ENCODE data around the gene PRTFDC1.
"Not testable (repeated sequence)": the region's sequence is repeated elsewhere in the genome, so short reads cannot be mapped to it uniquely, and the experiment has no call there.

PRTFDC1 gene

GRCh38 chr10:24968349-24968748 is 15.9 kb upstream of the PRTFDC1 start:
- in situ Hi-C loops (cut with HindIII; ENCODE audit: low sequenced_read_pairs) = loop anchor here (10.0 kb wide), 2 partner anchors 46 to 124 kb away; partner anchors contain the start of genes ENKUR and THNSL1

GRCh38 chr10:24966962-24967481 is 14.6 kb upstream of the PRTFDC1 start:
- in situ Hi-C loops (cut with HindIII; ENCODE audit: low sequenced_read_pairs) = loop anchor here (10.0 kb wide), 2 partner anchors 48 to 122 kb away; partner anchors contain the start of genes ENKUR and THNSL1

GRCh38 chr10:24965051-24965450 is 12.6 kb upstream of the PRTFDC1 start:
- in situ Hi-C loops (cut with HindIII; ENCODE audit: low sequenced_read_pairs) = loop anchor here (10.0 kb wide), 2 partner anchors 50 to 120 kb away; partner anchors contain the start of genes ENKUR and THNSL1

- in situ Hi-C loops (cut with HindIII; ENCODE audit: low sequenced_read_pairs) = loop anchor here (10.0 kb wide), 2 partner anchors 51 to 119 kb away; partner anchors contain the start of genes ENKUR and THNSL1
These were observed 11.2 kb upstream of the PRTFDC1 start for GRCh38 chr10:24963521-24964041.

GRCh38 chr10:24962995-24963394 is 10.6 kb upstream of the PRTFDC1 start:
- in situ Hi-C loops (cut with HindIII; ENCODE audit: low sequenced_read_pairs) = loop anchor here (10.0 kb wide), 2 partner anchors 52 to 118 kb away; partner anchors contain the start of genes ENKUR and THNSL1

- in situ Hi-C loops (cut with HindIII; ENCODE audit: low sequenced_read_pairs) = loop anchor here (10.0 kb wide), 2 partner anchors 53 to 117 kb away; partner anchors contain the start of genes ENKUR and THNSL1
These were observed 9.2 kb upstream of the PRTFDC1 start for GRCh38 chr10:24961582-24961981.

- in situ Hi-C loops (cut with HindIII; ENCODE audit: low sequenced_read_pairs) = no loop called here
These were observed 7.0 kb upstream of the PRTFDC1 start for GRCh38 chr10:24959382-24959730.

GRCh38 chr10:24958721-24959381 is 6.4 kb upstream of the PRTFDC1 start:
- in situ Hi-C loops (cut with HindIII; ENCODE audit: low sequenced_read_pairs) = no loop called here

- in situ Hi-C loops (cut with HindIII; ENCODE audit: low sequenced_read_pairs) = no loop called here
These were observed 5.8 kb upstream of the PRTFDC1 start for GRCh38 chr10:24958091-24958720.

GRCh38 chr10:24957624-24958051 is 5.2 kb upstream of the PRTFDC1 start:
- in situ Hi-C loops (cut with HindIII; ENCODE audit: low sequenced_read_pairs) = not testable (repeated sequence)

GRCh38 chr10:24953675-24954074 is 1.3 kb upstream of the PRTFDC1 start:
- in situ Hi-C loops (cut with HindIII; ENCODE audit: low sequenced_read_pairs) = no loop called here

GRCh38 chr10:24952707-24953645 is 570 bp upstream of the PRTFDC1 start:
- in situ Hi-C loops (cut with HindIII; ENCODE audit: low sequenced_read_pairs) = no loop called here

GRCh38 chr10:24951201-24952142 is 934 bp downstream of the PRTFDC1 start:
- in situ Hi-C loops (cut with HindIII; ENCODE audit: low sequenced_read_pairs) = no loop called here

GRCh38 chr10:24950439-24950838 is 2.0 kb downstream of the PRTFDC1 start:
- in situ Hi-C loops (cut with HindIII; ENCODE audit: low sequenced_read_pairs) = no loop called here

GRCh38 chr10:24949616-24950015 is 2.8 kb downstream of the PRTFDC1 start:
- in situ Hi-C loops (cut with HindIII; ENCODE audit: low sequenced_read_pairs) = no loop called here

- in situ Hi-C loops (cut with HindIII; ENCODE audit: low sequenced_read_pairs) = no loop called here
These were observed 4.9 kb downstream of the PRTFDC1 start for GRCh38 chr10:24947304-24948097.

- in situ Hi-C loops (cut with HindIII; ENCODE audit: low sequenced_read_pairs) = no loop called here
These were observed 7.7 kb downstream of the PRTFDC1 start for GRCh38 chr10:24944512-24945255.

- in situ Hi-C loops (cut with HindIII; ENCODE audit: low sequenced_read_pairs) = no loop called here
These were observed 13.9 kb downstream of the PRTFDC1 start for GRCh38 chr10:24938525-24938924.
